Putamen (tissue), 1 donor: ENCODE data around the gene LSP1.
A peak's percentile ranks its signal among the peaks of the same experiment; 100 is the strongest.
"Not testable (repeated sequence)": the region's sequence is repeated elsewhere in the genome, so short reads cannot be mapped to it uniquely, and the experiment has no call there.

Source experiments
- DNase-seq: peaks from one replicate; pipeline ENCODE4 v3.0.0-alpha.2; 2016; ENCODE audit warnings: low spot score

The LSP1 gene

DNA sequence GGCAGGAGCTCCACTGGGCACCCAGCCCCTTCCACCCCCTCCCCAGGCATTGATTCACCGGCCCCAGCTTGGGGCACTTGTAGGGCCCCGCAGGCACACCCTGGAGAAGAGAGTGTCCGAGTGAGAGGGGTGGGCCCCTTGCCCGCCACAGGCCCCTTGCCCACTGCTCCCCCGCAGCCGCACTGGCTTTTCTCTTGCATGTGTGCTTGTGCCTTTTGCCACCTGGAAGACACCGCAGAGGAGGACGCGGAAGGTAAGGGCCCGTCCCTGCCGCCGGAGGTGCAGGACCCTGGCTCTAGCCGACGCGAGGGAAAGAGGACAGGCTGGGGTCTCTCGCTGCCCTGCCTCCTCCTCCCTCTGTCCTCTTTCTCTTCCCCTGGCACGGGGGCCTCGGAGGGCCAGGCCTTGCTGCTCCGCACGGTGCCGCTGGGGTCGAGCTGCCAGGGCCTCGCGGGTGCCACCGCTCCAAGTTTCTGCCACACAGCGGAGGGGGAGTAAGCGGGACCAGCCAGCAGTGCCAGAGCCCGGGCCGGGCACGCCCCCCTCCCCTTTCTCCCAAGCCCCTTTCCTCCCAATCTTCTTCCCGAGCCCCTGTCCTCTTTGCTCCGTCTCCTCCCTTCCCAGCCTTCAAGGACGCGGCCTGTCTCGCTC lies 76.1 kb downstream of the LSP1 start:
- no peak for DNase-seq

DNA sequence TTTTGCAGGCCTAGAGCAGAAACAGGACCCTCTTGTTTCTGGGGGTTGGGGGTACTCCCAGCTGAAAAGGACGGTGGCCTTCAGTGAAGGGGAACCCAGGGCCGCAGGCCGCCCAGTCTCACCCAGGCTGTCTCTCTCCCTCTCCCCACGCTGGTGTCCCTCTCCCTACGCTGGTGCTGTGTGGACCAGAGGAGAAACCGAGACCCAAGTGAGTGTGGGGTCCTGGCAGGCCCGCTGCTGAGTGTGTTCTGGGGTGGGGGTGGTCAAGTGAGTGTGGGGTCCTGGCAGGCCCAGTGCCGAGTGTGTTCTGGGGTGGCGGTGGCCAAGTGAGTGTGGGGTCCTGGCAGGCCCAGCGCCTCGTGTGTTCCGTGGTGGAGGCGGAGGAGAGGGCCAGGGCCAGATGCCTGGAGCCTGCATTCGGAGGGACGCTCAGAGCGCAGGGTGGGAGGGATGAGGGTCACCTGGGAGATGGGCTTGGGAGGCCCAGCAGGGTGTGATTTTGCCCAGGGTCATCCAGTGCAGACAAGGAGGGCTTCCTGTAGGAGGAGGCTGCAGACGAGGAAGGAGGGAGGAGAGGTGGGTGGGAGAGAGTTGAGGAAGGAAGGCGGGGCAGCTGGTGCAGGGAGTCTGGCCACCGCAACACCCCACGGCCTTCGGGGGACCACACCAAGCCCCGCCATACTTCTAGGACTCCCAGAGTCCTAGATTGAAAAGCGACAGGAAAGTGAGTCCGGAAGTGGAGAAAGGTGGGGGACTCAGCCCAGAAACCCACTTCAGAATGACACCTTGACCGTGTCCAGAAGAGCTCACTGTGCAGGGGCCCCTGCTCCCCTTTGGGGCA lies 77.0 kb downstream of the LSP1 start:
- no peak for DNase-seq

DNA sequence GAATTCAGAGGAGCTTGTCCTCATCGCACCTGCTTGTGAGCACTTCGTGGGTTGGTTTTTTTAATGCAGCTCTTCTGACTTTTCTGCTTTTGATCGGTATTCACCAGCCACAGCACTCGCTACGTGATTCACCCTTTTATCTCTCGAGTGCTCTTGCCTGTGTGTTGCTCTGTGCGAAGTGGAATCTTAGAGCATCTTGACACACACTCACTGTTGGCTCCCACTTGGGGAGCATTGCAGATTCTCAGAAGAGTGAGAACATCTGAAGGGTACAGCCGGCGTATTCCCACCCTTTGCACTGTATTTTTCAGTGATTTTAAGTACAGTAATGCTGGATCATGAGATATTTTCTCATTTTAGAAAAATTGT lies 77.6 kb downstream of the LSP1 start:
- peak; percentile 13 for DNase-seq

DNA sequence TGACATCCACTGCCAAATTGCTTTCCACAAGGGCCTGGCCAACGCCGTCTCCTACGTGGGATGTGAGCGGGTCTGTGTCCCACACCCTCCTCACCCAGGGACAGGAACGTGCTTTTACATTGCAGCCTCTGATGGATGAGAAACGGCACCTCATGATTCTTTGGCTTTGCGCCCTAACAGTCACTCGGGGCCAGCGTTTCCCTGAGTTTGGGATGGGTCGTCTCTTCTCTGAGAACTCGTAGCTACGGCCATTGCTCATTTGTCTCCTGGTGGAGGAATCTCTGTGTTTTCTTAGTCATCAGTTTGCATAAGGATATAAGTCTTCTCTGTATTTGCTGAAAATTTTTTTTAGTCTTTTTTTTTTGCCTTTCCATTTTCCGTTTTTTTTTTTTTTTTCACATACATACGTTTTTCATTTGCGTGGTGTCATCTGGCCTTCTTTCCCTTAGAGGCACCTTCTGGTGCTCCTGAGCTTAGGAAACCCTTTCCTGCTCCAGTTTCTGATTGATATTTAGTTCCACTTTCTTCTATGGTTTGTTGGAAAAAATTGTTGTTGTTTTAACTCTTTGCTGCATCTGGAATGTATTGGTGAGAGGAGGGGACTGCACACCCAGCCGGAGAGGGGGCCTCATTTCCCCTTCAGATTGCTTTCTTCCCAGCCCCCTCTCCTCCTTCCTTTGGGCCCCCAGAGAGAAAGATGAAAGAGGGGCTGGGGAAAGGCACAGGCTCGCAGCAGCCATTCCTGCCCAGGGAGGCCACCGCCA lies 78.6 kb downstream of the LSP1 start:
- DNase-seq, result no peak

DNA sequence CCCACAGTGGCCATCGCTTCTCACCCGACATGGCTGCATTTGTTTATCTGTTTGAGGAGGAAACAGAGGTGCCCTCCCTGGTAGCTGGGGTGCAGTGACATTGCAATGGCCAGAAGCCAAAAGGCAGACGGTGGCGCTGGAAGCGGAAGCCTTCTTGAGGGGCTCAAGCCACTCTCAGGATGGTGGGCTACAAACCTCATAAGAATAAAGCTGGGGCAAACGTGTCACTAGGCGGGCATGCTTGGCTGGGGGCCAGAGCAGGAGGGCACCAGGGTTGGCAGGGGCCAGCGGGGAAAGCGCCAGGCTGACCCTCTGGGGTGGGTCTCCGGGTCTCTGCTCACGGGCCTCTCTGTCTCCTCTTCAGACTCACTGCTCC lies 79.2 kb downstream of the LSP1 start:
- no peak for DNase-seq

DNA sequence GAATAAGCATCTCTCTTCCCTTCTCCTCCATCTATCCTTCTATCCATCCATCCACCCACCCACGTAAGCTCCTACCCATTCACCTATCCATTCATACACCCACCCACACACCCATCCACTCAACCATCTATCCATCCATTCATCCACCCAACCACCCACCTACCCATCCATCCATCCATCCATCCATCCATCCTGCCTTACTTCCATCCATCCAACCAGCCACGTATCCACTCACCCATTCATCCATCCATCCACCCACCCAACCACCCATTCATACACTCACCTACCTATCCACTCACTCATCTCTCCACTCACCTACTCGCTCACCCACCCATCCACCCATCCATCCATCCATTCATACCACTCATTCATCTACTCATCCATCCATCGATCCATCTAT lies 79.8 kb downstream of the LSP1 start:
- DNase-seq, result no peak

DNA sequence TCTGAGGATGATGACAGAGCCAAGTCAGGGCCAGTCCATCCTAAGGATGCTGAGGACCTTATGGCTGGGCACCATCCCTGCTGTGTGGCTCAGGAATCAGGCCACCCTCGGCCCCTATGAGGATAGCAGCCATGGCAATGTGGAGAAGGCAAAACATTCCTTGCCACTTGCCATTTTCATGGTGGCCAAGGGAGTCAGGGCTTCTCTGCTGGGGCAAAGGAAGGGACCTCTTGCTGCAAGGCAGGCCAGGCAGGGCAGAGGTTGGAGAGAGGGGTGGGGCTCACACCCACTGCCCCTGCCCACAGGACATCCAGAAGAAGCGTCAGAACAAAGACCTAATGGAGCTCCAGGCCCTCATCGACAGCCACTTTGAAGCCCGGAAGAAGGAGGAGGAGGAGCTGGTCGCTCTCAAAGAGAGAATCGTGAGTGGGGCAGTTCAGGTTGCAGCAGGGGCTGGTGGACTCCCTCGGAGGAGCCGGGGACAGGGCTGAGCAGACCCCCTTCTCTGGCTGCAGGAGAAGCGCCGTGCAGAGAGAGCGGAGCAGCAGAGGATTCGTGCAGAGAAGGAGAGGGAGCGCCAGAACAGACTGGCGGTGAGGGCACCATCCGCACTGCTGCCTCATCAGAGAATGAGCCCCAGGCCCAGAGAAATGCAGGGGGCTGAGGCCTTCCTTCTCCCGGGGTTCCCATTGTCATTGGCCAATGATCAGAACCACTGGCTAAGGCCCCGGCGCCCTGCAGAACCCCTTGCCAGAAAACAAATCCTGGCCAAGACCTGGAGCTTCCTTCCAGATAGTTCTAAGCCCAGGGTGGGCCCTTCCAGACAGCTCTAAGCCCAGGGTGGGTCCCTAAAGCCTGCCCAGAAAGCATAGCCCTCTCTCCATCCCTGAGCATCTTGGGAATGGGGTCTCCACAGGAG lies 80.8 kb downstream of the LSP1 start:
- DNase-seq, result no peak

DNA sequence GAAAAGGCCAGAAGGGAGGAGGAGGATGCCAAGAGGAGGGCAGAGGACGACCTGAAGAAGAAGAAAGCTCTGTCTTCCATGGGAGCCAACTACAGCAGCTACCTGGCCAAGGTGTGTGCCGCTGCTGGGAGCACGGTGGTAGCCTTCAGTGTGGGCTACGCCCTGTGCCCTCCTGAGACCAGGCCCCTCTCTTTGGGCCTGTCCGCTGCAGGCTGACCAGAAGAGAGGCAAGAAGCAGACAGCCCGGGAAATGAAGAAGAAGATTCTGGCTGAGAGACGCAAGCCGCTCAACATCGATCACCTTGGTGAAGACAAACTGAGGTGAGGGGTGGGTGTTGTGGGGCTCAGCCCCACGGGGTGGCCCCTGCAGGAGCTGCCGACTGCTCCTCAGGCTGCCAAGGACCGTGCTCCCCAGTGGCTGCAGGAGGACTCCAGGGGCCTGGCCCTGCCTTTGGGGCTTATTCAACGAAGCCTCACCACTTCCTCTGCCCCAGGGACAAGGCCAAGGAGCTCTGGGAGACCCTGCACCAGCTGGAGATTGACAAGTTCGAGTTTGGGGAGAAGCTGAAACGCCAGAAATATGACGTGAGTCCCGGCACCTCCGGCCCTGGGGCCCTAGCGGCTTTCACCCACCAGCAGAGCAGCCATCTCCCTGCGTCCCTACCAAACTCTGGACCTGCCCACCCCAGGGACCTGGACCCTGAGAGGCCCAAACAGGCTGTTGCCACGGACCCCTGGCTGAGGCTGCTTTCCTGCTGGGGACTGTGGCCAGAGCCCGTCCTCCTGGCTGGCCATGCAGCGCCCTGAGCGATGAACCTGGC lies 81.7 kb downstream of the LSP1 start:
- DNase-seq, result no peak

DNA sequence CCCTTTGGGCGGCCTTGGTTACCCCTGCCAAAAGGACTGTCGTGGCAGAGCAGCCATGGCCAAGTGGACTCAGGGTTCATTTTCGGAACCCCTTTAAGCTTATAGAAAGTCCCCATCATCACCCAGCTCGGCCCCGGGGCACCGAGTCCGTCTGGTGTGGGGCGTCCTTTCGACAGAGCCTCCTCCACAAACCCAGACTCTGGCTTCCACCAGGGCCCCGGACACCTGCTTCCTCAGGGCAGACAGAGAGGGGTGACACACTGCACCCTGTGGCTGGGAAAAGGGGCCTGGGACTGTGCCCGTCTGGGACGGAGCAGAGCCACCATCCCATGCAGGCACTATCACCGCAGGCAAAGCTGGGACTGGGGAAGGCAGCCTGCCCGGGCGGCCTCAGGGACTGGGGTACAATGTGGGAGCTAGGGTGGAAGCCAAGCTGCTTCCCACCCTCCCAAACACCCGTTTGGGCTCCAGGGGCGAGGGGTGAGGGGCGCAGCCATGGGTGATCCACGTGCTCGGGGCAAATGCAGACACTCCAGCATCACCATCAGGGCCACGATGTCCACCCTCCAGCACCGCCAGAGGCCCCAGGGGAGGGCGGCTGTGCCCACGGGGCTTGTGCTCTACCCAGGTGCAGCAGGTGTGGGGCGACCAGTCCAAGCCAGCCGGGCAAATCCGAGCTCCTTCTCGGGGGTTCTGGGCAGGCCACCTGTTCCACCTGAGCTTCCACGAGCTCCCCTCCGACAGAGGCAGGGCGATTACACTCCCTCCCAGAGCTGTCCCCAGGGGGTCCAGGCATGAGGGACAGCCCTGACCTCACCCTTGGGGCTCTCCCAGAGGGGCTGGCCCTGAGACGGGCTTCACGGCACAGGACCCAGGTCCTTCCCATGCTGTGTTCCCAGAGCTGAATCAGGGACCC lies 82.5 kb downstream of the LSP1 start:
- no peak for DNase-seq

DNA sequence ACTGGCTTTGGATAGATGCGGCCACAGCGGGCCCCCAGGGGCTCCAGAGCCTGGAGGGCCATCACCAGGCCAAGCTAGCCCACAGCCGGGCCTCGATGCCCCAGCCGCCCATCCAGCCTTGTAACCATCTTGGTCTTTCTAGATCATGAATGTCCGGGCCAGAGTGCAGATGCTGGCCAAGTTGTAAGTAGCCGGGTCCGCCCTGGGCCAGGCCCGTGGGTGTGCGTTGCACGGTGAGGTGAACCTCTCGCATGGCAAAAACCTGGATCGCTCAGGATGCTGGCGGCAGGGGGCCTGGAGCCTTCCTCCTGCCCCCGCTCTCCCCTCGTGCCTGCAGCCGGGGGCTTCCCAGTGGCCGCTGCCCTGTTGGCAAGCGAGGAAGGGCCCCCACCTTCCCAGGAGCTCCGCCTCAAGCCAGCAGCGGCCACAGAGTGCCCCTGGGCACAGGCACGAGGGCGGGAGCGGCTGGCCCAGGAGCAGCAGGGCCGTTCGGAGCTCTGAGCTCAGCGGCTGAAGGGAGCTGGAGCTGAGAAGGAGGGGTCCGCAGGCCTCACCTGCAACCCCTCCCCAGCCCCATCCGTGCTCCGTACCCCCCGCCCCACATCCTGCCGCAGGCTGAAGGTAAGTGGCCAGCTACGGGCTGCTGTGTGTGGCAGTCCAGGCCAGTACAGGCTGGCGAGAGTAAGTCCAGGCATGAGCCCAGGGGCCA lies 83.3 kb downstream of the LSP1 start:
- DNase-seq, result no peak

DNA sequence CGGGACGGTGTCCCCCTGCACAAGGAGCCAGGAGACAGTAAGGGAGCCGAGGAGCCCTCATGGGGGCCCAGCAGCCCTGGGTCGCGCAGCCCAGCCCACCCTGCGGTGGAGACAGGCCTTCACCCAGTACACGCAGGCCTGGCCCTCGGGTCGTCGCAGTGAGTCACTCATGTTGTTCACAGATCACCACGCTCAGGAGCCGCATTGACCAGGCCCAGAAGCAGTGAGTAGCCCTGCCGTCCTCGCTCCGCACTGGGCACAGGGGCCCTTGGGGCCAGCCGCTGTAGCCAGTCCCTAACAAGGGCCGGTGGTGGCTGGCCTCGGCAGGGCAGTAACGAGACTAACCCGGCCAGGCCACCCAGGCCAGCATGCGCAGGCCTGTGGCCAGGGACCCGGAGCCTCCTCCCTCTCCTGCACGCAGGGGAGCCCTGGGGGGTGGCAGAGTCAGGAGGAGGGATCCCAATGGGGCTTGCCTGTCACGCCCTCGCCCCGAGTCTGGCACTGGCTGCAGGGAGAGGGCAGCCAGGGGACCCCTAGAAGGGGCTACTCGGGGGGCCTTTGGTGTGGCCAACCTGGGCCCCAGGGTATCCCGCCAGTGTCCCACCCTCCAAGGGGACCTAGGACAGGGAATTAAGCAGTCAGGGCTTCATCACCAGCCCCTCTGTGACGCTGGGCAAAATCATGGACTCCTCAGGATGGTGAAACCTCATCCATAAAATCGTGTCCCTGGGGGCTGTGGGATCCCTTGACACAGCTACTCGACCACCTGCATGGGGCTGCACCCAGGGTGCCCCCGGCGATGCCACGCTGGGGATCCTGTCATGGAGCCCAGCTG lies 84.1 kb downstream of the LSP1 start:
- DNase-seq, result no peak

DNA sequence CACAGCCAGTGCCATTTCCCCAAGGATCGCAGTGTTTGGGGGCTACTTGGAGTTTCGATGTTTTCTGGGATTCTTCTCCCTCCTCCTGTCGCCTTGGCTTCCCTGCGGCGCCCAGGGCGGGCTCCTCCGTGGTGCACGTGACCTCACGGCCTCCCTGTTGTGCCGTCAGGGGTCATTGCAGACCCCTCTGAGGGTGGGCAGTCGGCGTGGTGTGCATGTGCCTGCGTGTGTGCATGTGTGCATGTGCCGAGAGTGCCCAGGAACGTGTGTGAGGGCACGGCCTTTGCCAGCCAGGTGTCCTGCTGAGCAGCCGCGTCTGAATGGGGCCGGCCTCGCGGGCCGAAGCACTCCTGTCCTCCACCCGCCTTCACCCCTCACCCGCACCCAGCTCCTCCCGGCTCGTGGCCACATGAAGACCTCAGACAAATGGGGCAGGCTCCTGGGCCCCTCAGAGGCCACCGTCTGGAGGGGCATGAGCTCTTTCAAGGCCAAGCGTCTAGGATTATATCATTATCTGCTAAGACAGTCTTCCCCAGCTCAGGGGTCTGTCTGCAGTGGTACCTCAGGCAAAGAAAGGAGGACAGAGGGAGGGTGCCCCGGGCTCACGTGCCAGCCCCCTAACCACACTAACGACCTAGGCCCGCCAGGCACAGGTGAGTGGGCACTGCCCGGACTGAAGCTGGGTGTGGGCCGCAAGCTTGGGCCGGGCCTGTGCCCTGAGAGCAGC lies 84.9 kb downstream of the LSP1 start:
- no peak for DNase-seq

DNA sequence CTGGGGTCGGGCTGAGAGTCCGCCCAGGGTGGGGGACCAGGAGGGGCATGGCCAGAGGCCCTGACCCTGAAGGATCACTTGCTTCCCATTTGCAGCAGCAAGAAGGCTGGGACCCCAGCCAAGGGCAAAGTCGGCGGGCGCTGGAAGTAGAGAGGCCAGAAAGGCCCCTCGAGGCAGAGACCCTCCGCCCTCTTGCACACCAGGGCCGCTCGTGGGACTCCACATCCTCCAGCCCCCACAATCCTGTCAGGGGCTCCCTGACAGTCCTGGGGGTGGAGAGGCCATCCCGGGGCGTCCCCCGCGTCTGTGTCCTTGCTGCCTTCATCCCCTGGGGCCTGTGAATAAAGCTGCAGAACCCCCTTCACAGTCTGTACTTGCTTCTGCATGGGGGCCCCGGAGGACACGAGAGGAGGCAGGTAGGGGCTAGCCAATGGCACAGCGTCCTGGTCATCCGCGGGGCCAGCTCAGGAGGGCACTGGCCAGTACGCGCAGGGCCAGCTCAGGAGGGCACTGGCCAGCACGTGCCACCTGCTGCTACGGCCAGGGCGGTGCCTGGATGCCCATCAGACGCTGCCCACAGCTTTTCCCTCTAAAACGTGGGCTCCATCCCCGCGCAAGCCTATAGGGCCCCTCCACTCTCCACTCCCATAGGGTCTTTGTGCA lies 85.6 kb downstream of the LSP1 start:
- DNase-seq, result no peak

DNA sequence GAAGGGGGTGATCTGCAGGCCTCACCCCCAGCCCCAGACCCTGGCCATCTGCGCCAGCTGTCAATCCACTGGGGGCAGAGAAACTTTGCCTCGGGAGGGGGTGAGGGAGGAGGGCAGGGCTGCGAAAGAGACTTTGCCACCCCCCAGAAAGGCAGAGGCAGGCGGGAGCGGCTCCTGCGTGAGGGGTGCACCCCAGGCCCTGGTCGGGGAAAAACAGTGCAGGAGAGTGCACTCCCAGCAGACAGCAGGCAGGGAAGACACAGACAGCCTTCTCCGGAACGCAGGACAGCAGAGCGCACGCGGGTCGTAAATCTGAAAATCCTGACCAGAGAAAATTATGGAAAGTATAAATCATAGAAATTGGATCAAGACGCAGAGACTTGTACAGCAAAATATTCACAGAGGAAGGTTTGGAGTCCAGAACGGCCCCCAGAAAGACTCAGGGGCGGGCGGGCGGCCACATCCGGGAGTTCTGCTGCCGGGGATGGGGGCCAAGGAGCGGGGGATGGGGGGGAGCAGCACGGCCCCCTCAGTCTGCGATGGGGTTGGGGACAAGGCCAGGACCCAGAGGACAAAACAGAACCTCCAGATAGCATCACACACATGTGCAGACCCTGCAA lies 86.2 kb downstream of the LSP1 start:
- DNase-seq, result no peak

DNA sequence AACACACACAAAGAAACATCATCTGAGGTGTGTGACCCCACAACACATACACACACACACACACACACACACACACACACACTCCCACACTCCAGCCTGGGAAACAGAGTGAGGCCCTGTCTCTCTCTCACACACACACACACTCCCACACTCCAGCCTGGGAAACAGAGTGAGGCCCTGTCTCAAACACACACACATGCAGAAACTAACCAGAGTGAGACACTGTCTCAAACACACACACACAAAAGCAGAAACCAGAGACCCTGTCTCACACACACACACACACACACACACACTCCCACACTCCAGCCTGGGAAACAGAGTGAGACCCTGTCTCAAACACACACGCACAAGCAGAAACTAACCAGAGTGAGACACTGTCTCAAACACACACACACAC lies 86.9 kb downstream of the LSP1 start:
- not testable (repeated sequence) for DNase-seq
